Kidney capillary endothelial cell (primary cell): Measurements from ENCODE around the gene HNRNPLL.
"Not testable (repeated sequence)": the region's sequence is repeated elsewhere in the genome, so short reads cannot be mapped to it uniquely, and the experiment has no call there.

ENCODE experiments used
- DNase-seq: peaks from one replicate; pipeline ENCODE4 v3.0.0-alpha.2; 2018; ENCODE audit warnings: low spot score

Gene HNRNPLL

GRCh38 chr2:38552259-38552658 lies 50.5 kb downstream of the HNRNPLL start:
- DNase-seq: no peak

- no peak for DNase-seq
Measured at GRCh38 chr2:38551746-38552145, 51.0 kb downstream of the HNRNPLL start.

- no peak for DNase-seq
Measured at GRCh38 chr2:38551171-38551570, 51.6 kb downstream of the HNRNPLL start.

GRCh38 chr2:38549851-38550250 lies 52.9 kb downstream of the HNRNPLL start:
- DNase-seq: no peak

- no peak for DNase-seq
Measured at GRCh38 chr2:38549071-38549704, 53.5 kb downstream of the HNRNPLL start.

- DNase-seq: no peak
Measured at GRCh38 chr2:38547791-38548190, 54.9 kb downstream of the HNRNPLL start.

- no peak for DNase-seq
Measured at GRCh38 chr2:38546585-38546984, 56.1 kb downstream of the HNRNPLL start.

GRCh38 chr2:38546064-38546463 lies 56.7 kb downstream of the HNRNPLL start:
- no peak for DNase-seq

- peak; percentile 44 for DNase-seq
Measured at GRCh38 chr2:38542248-38542631, 60.5 kb downstream of the HNRNPLL start.

GRCh38 chr2:38540580-38541286 lies 62.0 kb downstream of the HNRNPLL start:
- DNase-seq: no peak

GRCh38 chr2:38539086-38539485 lies 63.6 kb downstream of the HNRNPLL start:
- DNase-seq: no peak

GRCh38 chr2:38537937-38538525 lies 64.7 kb downstream of the HNRNPLL start:
- no peak for DNase-seq

- DNase-seq: not testable (repeated sequence)
Measured at GRCh38 chr2:38537296-38537695, 65.4 kb downstream of the HNRNPLL start.

GRCh38 chr2:38535744-38536506 lies 66.8 kb downstream of the HNRNPLL start:
- DNase-seq: peak; percentile 76

GRCh38 chr2:38535404-38535743 lies 67.4 kb downstream of the HNRNPLL start:
- no peak for DNase-seq

- DNase-seq: no peak
Measured at GRCh38 chr2:38534746-38535403, 67.9 kb downstream of the HNRNPLL start.

- DNase-seq: no peak
Measured at GRCh38 chr2:38533757-38534545, 68.8 kb downstream of the HNRNPLL start.

- no peak for DNase-seq
Measured at GRCh38 chr2:38533180-38533579, 69.5 kb downstream of the HNRNPLL start.

GRCh38 chr2:38532366-38532765 lies 70.4 kb downstream of the HNRNPLL start:
- no peak for DNase-seq

GRCh38 chr2:38529208-38529607 lies 73.5 kb downstream of the HNRNPLL start:
- no peak for DNase-seq

GRCh38 chr2:38528534-38528933 lies 74.2 kb downstream of the HNRNPLL start:
- no peak for DNase-seq
